ENCODE measurements around the gene NAP1L5.

DNA sequence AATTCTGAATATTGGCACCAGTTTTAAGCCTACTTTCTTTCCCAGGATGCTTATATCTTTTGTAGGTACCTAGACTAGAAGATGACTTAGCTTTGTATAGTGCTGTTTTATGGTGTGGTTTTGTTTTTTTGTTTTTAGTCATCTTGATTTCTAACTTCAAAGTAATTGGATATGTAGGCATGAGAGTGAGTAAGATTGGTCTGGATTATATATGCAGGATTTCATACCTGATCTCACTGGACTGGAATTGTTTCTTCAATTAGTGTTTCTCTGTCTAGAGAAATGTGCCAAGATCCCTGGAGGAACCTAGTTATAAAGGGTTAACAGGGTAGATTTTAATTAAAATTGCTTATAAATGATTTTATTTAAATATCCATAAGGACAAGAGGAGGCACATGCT is 23.1 kb downstream of the NAP1L5 start:
- TF ChIP-seq EZH2 (IDR thresholded peaks at IDR 0.05; ENCODE audit: low read depth, unreplicated experiment) (no peak), CREB1 (CRISPR knock-in tag; IDR thresholded peaks at IDR 0.05; ENCODE audit: low read depth) (no peak), ZNF331 (CRISPR knock-in tag; IDR thresholded peaks at IDR 0.05; ENCODE audit: low read depth) (no peak), POLR2AphosphoS5 (IDR thresholded peaks at IDR 0.05; ENCODE audit: low read depth) (no peak), EZH2phosphoT487 (IDR thresholded peaks at IDR 0.05; ENCODE audit: unreplicated experiment) (no peak), ZNF114 (CRISPR knock-in tag; IDR thresholded peaks at IDR 0.05) (no peak), JUNB (IDR thresholded peaks at IDR 0.05; ENCODE audit: unreplicated experiment) (no peak)
- TF ChIP-seq, protein P1, sequence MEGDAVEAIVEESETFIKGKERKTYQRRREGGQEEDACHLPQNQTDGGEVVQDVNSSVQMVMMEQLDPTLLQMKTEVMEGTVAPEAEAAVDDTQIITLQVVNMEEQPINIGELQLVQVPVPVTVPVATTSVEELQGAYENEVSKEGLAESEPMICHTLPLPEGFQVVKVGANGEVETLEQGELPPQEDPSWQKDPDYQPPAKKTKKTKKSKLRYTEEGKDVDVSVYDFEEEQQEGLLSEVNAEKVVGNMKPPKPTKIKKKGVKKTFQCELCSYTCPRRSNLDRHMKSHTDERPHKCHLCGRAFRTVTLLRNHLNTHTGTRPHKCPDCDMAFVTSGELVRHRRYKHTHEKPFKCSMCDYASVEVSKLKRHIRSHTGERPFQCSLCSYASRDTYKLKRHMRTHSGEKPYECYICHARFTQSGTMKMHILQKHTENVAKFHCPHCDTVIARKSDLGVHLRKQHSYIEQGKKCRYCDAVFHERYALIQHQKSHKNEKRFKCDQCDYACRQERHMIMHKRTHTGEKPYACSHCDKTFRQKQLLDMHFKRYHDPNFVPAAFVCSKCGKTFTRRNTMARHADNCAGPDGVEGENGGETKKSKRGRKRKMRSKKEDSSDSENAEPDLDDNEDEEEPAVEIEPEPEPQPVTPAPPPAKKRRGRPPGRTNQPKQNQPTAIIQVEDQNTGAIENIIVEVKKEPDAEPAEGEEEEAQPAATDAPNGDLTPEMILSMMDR (conservative IDR thresholded peaks at IDR 0.05; ENCODE audit: low read depth in 2 of 2): no peak
- TF ChIP-seq, protein P2, sequence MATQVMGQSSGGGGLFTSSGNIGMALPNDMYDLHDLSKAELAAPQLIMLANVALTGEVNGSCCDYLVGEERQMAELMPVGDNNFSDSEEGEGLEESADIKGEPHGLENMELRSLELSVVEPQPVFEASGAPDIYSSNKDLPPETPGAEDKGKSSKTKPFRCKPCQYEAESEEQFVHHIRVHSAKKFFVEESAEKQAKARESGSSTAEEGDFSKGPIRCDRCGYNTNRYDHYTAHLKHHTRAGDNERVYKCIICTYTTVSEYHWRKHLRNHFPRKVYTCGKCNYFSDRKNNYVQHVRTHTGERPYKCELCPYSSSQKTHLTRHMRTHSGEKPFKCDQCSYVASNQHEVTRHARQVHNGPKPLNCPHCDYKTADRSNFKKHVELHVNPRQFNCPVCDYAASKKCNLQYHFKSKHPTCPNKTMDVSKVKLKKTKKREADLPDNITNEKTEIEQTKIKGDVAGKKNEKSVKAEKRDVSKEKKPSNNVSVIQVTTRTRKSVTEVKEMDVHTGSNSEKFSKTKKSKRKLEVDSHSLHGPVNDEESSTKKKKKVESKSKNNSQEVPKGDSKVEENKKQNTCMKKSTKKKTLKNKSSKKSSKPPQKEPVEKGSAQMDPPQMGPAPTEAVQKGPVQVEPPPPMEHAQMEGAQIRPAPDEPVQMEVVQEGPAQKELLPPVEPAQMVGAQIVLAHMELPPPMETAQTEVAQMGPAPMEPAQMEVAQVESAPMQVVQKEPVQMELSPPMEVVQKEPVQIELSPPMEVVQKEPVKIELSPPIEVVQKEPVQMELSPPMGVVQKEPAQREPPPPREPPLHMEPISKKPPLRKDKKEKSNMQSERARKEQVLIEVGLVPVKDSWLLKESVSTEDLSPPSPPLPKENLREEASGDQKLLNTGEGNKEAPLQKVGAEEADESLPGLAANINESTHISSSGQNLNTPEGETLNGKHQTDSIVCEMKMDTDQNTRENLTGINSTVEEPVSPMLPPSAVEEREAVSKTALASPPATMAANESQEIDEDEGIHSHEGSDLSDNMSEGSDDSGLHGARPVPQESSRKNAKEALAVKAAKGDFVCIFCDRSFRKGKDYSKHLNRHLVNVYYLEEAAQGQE (IDR thresholded peaks at IDR 0.05; ENCODE audit: unreplicated experiment): no peak
- TF ChIP-seq, protein P3, sequence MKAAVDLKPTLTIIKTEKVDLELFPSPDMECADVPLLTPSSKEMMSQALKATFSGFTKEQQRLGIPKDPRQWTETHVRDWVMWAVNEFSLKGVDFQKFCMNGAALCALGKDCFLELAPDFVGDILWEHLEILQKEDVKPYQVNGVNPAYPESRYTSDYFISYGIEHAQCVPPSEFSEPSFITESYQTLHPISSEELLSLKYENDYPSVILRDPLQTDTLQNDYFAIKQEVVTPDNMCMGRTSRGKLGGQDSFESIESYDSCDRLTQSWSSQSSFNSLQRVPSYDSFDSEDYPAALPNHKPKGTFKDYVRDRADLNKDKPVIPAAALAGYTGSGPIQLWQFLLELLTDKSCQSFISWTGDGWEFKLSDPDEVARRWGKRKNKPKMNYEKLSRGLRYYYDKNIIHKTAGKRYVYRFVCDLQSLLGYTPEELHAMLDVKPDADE (IDR thresholded peaks at IDR 0.05): no peak

Measured in GM23338 (cell line).